ENCODE data around the gene CLOCK. TPM values are rescaled to one million over a fixed set of nuclear protein-coding genes. Genes with fewer than 3 reads are reported as not detected.

CLOCK gene
- total RNA-seq (2021; fragmentation: NEBNext Ultra II Directional; extraction: Animal tissue kit (Norgen Biotek cat#: 25700)), result 21.6 and 24.2 TPM in 2 replicates
- 4.5 and 7.7 TPM in 2 replicates for polyA plus RNA-seq (2011; rRNA removed)
- 6.1 TPM for polyA plus RNA-seq (2011; cell fraction: cytosol; rRNA removed)
- polyA plus RNA-seq (2011; cell fraction: nucleus; rRNA removed), result 19.3 TPM
- 8.1 to 11.8 TPM (median 9.1 TPM) in 4 replicates for polyA plus RNA-seq (2012, experiment 1 of 2)
- 0.33 TPM for polyA plus RNA-seq (2012, experiment 2 of 2)
- polyA plus RNA-seq (2013, experiment 1 of 2), result 10.7 TPM
- polyA plus RNA-seq (2013, experiment 2 of 2), result 9.6 TPM
- 49.3 and 57.1 TPM in 2 replicates for polyA minus RNA-seq (2011; rRNA and poly(A)+ RNA removed)
- 19.3 TPM for polyA minus RNA-seq (2011; cell fraction: cytosol; rRNA and poly(A)+ RNA removed)
- 108 TPM for polyA minus RNA-seq (2011; cell fraction: nucleus; rRNA and poly(A)+ RNA removed)
- long read RNA-seq, experiment 1, partial matches to known transcripts, result 4 of 19 reads
- long read RNA-seq, experiment 1, other reads (novel, unspliced or antisense), result 15 of 19 reads
- long read RNA-seq, experiment 2, partial matches to known transcripts, result 1 of 3 reads
- long read RNA-seq, experiment 2, other reads (novel, unspliced or antisense), result 2 of 3 reads

- POLR2A ChIA-PET (ENCODE audit: partially characterized antibody), result interaction anchor here (1.0 to 1.5 kb wide), 4 partner anchors 22 to 137 kb away, joined by 3 read pairs; no protein-coding TSS in a partner anchor
- WGBS, 2 experiments (ENCODE audit: extremely low coverage in 1 of 2, insufficient coverage in 1 of 2, insufficient read length in 1 of 2, insufficient replicate concordance in 2 of 2, low coverage in 1 of 2, low lambda C conversion rate in 2 of 2, missing lambda C conversion rate in 1 of 2), result 1% methylated on average over 48 of the region's 71 CpGs; no CpG with 5 or more reads in 1 of the 2 experiments
These were observed at the start of gene CLOCK for GRCh38 chr4:55546756-55547465. Gene CLOCK, minus strand, starts transcription at chr4:55546909. Its CDS starts 64,124 bp downstream, at chr4:55482785.

More at GRCh38 chr4:55546756-55547465, at the start of gene CLOCK:
- peak within 1 kb of the TSS; percentile 93 for H4K8ac ChIP-seq (ENCODE audit: extremely low read depth, insufficient read depth, low read length)
- peak within 1 kb of the TSS; percentile 43 for H2AFZ ChIP-seq (ENCODE audit: low read length)
- no peaks in the 10 kb centered on the region for H3K79me1 ChIP-seq (ENCODE audit: low read depth, low read length)
- peak within 1 kb of the TSS; percentile 51 for H4K91ac ChIP-seq (replicated peaks; ENCODE audit: insufficient read length, low read length)
- H2BK20ac ChIP-seq (ENCODE audit: low read length), result no peak within 1 kb of the TSS
- H3K4me1 ChIP-seq (replicated peaks in 1 of 4; ENCODE audit: control insufficient read depth in 3 of 4, insufficient read depth in 4 of 4, low read length in 3 of 4), result peaks cover 6 to 10% (median 8%) of the 10 kb centered on the region in 4 experiments; a peak in 5 of 7 replicates
- peak within 1 kb of the TSS; percentile 56 for H3K56ac ChIP-seq (replicated peaks; ENCODE audit: insufficient read length, low read depth, low read length)
- no peaks in the 10 kb centered on the region for H3K36me3 ChIP-seq (ENCODE audit: control insufficient read depth in 2 of 4, insufficient read depth in 4 of 4, low read length in 3 of 4)
- H3K9me3 ChIP-seq (ENCODE audit: insufficient read depth in 2 of 2, low read depth in 1 of 2, low read length in 1 of 2), result no peaks in the 10 kb centered on the region
- H3K4ac ChIP-seq (replicated peaks; ENCODE audit: insufficient read length, low read depth, low read length), result no peak within 1 kb of the TSS
- peaks cover 0 to 35% of the 10 kb centered on the region in 2 experiments; a peak in 3 of 4 replicates for H3K79me2 ChIP-seq (ENCODE audit: control insufficient read depth in 1 of 2, insufficient read depth in 2 of 2, low read length in 2 of 2)
- H3K18ac ChIP-seq (ENCODE audit: extremely low read depth, low read length), result peak within 1 kb of the TSS; percentile 96
- H4K20me1 ChIP-seq (replicated peaks in 1 of 2; ENCODE audit: control insufficient read depth in 1 of 2, insufficient read depth in 2 of 2, low read length in 2 of 2), result peaks cover 0 to 2% of the 10 kb centered on the region in 2 experiments
- peak within 1 kb of the TSS; percentile 51 to 84 (median 64) for H3K9ac ChIP-seq (replicated peaks in 1 of 4; ENCODE audit: extremely low read depth in 1 of 4, low read depth in 3 of 4, low read length in 3 of 4)
- no peaks in the 10 kb centered on the region for H3K27me3 ChIP-seq (replicated peaks in 1 of 4; ENCODE audit: control insufficient read depth in 3 of 4, extremely low read depth in 1 of 4, insufficient read depth in 3 of 4, low read length in 3 of 4)
- DNase-seq (ENCODE audit: low read depth in 1 of 2, low spot score in 2 of 2), result peak in 1 of 2 experiments; percentile 92
- no peak within 1 kb of the TSS for H2AK5ac ChIP-seq (ENCODE audit: low read depth, low read length)
- peaks cover 5% of the 10 kb centered on the region; the same call in 1 of the 2 replicates for H3K23me2 ChIP-seq (ENCODE audit: low read depth, low read length)
- H3K27ac ChIP-seq (ENCODE audit: low read depth, low read length), result peak within 1 kb of the TSS; percentile 57
- peak within 1 kb of the TSS; percentile 66 for H2BK5ac ChIP-seq (ENCODE audit: low read depth, low read length)
- H2BK120ac ChIP-seq (replicated peaks; ENCODE audit: low read depth, low read length), result no peak within 1 kb of the TSS
- no peak within 1 kb of the TSS for H3K14ac ChIP-seq (ENCODE audit: insufficient read length)
- peak within 1 kb of the TSS; percentile 92 for H4K5ac ChIP-seq (ENCODE audit: insufficient read length, low read depth, low read length)
- H3K23ac ChIP-seq (ENCODE audit: insufficient read length), result no peak within 1 kb of the TSS
- CTCF ChIA-PET (ENCODE audit: partially characterized antibody), result interaction anchor here (0.9 kb wide), 1 partner anchor 138 kb away, joined by 3 read pairs; no protein-coding TSS in a partner anchor
- H2BK12ac ChIP-seq (ENCODE audit: low read depth, low read length), result 0 out of 2 replicates have a peak within 1 kb of the TSS, but pooled peaks have one; percentile 46
- H3K4me2 ChIP-seq (ENCODE audit: insufficient read depth in 1 of 2, low read depth in 2 of 2, low read length in 2 of 2), result peak within 1 kb of the TSS; percentile 64 to 83
- FAIRE-seq, result no peak
- peak within 1 kb of the TSS; percentile 66 to 92 (median 78) for H3K4me3 ChIP-seq (ENCODE audit: extremely low read depth in 1 of 4, insufficient read depth in 2 of 4, low read depth in 3 of 4, low read length in 4 of 4)
- no peak within 1 kb of the TSS for H2BK15ac ChIP-seq (ENCODE audit: low read length)

All from H1 (cell line).